Epithelial cell of esophagus (primary cell): ENCODE data around the gene MTARC1.

Experiments used
- DNase-seq: peaks from one replicate; pipeline ENCODE4 v3.0.0; 2010; ENCODE audit warnings: low read depth
- H3K4me3 ChIP-seq: 2 replicates; pipeline ENCODE4 v1.5.1; 2011; ENCODE audit warnings: mild to moderate bottlenecking, low read length, control low read depth
- TF ChIP-seq, protein P1 (sequence below): IDR thresholded peaks from 2 replicates; pipeline ENCODE4 v1.5.1; 2011; ENCODE audit warnings: low read depth, mild to moderate bottlenecking, low read length, control low read depth, inconsistent platforms; ENCODE audit not compliant: insufficient read depth; ENCODE audit errors: missing control alignments

Gene MTARC1

DNA sequence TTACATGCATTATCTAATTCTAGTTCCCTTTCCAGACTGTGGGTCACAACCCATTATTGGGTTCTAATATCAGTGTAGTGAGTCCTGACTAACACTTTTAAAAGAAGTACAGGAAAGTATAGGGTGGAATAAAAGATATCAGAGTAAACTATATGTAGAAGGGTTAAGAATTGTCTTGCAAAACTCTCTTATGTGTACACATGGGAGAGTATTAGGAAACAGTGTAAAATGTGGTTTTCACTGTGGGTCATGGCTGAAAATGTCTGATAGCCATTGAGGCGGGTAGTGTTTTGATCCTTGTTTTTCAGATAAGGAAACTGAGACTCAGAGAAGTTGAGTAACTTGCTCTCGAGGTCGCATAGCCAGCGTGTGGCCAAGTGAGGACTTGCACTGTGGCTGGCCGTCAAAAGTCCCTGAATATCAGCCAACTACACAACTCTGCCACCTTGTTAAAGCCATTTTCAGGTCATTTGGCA lies 18.5 kb upstream of the MTARC1 start:
- TF ChIP-seq, protein P1, sequence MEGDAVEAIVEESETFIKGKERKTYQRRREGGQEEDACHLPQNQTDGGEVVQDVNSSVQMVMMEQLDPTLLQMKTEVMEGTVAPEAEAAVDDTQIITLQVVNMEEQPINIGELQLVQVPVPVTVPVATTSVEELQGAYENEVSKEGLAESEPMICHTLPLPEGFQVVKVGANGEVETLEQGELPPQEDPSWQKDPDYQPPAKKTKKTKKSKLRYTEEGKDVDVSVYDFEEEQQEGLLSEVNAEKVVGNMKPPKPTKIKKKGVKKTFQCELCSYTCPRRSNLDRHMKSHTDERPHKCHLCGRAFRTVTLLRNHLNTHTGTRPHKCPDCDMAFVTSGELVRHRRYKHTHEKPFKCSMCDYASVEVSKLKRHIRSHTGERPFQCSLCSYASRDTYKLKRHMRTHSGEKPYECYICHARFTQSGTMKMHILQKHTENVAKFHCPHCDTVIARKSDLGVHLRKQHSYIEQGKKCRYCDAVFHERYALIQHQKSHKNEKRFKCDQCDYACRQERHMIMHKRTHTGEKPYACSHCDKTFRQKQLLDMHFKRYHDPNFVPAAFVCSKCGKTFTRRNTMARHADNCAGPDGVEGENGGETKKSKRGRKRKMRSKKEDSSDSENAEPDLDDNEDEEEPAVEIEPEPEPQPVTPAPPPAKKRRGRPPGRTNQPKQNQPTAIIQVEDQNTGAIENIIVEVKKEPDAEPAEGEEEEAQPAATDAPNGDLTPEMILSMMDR, result no peak
- DNase-seq, result no peak
- H3K4me3 ChIP-seq, result no peak overlapping the region

DNA sequence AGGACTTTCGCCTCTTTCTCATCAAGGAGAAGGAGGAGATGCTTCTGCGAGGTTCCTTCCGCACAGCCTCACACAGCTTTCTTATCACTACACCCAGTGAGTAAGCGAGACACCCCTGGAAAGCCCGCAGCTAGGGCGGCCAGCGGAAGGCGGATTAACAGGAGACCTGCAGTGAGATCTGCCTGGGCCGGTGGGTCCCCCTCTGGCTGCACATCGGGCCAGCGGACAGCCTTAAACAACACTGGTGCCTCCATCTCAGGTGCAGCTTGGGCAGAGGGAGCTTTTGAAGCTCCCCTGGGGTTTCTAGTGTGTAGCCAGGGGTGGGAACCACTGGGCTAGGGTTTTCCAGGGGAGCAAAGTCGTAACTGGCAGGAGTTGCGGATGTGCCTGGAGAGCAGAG lies 17.5 kb upstream of the MTARC1 start:
- TF ChIP-seq, protein P1, result no peak
- no peak for DNase-seq
- no peak overlapping the region for H3K4me3 ChIP-seq

DNA sequence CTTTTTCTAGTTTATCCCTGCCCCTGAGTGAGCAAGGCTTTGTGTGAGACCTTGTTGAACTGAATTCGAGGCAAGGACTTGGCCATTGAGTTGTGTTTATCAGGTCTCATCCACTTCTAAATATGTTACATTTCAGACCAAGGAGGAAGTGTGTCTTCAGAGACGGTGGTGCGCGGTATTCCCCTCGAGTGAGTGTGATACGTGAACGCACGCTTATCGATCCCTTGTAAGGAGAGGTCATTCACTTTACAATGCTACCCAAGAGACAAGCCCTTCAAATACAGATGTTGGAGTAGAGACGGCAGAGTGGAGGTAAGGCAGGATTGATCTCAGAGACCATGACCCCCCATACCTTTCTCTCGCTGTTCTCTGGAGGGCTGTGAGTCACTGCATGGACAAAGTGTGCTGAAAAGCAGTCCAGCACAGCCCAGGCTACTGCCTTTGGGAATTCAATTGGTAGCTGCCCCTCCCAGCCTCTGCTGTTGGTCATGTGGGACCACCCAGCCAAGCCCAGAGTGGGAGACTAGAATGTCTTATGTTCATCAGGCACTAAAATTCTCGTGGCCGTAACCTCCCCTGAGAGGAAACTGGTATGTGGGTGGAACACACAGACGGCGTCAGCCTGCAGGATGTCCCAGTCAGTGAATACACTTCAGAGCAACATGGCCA lies 16.3 kb upstream of the MTARC1 start:
- TF ChIP-seq, protein P1, result no peak
- DNase-seq, result no peak
- H3K4me3 ChIP-seq, result no peak overlapping the region

DNA sequence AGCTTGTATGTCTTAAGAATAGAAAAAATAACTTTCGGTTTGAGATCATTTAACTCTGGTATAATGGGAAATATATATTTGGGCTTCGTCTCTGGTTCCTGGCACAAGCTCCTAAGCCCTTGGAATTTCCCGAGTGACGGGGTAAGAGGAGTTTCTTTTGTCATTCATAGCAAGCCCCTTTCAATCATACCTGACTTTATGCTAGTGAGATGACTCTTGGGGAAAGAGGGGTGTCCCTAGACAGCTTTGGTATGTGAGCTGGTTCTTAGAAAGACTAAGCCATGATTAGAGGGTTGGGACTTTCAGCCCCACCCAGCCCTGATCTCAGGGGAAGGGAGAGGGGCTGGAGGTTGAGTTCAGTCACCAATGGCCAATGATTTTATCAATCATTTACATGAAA lies 13.9 kb upstream of the MTARC1 start:
- TF ChIP-seq, protein P1, result no peak
- no peak for DNase-seq
- H3K4me3 ChIP-seq, result no peak overlapping the region

DNA sequence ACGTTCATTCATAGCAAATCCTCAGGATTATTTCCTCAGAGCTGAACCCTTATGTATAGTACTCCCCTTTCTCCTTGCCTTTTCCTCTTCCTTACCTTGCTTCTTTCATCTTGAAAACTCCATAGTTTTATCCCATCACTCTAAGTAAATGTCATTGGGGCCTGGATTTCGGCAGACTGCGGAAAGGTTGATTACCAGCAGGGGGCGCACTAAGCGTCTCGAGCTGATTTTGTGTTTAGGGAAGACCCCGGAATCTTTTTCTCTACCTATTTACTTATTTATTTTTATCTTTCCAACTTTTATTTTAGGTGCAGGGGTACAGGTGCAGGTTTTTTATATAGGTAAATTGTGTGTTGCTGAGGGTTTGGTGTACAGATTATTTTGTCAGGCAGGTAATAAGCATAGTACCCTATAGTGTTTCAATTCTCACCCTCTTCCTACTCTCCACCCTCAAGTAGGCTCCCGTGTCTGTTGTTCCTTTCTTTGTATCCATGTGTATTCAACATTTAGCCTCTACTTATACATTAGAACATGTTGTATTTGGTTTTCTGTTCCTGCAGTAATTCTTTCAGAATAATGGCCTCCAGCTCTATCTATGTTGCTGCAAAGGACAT lies 11.4 kb upstream of the MTARC1 start:
- TF ChIP-seq, protein P1, result peak; percentile 83
- peak; percentile 40 for DNase-seq
- H3K4me3 ChIP-seq, result no peak overlapping the region

DNA sequence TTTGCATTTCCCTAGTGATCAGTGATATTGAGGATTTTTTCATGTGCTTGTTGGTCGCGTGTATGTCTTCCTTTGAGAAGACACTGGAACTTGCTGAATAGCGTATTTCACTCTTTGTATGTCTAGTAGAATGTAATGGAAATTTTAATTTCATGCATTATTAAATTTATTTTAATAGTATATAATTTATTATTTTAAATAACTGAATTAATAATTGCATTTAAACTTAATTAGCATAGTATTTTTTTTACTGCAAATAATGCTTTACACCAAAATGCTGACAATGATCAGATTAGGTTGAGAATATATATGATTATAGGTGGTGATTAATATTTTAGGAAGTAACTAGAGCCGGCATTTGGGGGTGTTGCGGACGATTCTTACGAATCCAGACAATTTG lies 10.5 kb upstream of the MTARC1 start:
- TF ChIP-seq, protein P1, result no peak
- no peak for DNase-seq
- no peak overlapping the region for H3K4me3 ChIP-seq
